Measurements from ENCODE around the gene ZNF804A. TPM values are rescaled to one million over a fixed set of nuclear protein-coding genes. Genes with fewer than 3 reads are reported as not detected.
A peak's percentile ranks its signal among the peaks of the same experiment; 100 is the strongest.

ZNF804A gene
- total and polyA plus RNA-seq, 5 experiments from 2014 or later = not detected

DNA sequence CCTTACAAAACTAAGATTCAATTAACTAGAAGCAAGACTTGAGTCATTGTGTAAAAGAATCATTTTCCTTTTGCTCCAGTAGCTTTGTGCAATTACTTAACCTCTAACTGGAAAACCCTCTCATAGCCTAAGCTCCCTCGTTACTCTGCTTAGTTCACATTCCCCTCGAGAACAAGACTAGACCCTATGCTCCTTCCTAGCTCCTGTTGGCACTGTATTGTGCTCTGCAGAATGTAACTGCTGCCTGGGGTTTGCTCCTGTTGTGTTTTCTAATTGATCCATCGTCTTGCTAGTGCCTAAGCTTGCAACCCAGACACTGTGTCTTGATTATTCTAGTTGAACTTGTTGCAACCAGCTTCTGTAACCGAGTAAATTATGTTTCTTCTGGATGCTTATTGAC is 347.0 kb downstream of the ZNF804A start:
- Mint-ChIP-seq H3K4me3 (no peak overlapping the region), H3K27ac (no peak overlapping the region), H3K4me1 (no peaks in the 10 kb centered on the region), H3K36me3 (no peaks in the 10 kb centered on the region), H3K9me3 (peaks cover 0 to 18% (median 6%) of the 10 kb centered on the region in 9 donors), H3K27me3 (no peaks in the 10 kb centered on the region)
- ATAC-seq (no peak), DNase-seq (no peak)
- POLR2A ChIA-PET = no interaction called here

GRCh38 chr2:184945824-184946223 is 347.5 kb downstream of the ZNF804A start:
- no peak for ATAC-seq
- peaks cover 0 to 18% (median 6%) of the 10 kb centered on the region in 9 donors for H3K9me3 Mint-ChIP-seq
- no peaks in the 10 kb centered on the region for H3K27me3 Mint-ChIP-seq

DNA sequence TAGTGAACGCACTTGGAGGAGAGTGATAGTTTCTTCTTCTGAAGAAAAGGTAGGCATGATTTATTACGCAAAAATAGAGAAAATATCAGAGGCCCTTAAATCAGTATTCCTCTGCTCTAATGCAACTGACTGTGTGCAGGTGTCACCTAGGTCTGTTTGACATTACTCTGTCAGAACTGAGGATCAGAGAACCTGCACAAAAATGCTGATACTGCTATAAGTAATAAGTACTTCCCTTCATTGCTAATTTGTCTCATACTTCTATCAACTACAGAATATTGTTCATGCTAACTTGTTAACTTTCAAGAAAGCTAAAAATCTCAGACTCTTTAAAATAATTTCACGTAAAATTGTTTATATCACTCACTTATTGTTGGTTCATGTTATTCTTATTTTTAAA is 358.5 kb downstream of the ZNF804A start:
- H3K4me3 Mint-ChIP-seq = no peak overlapping the region
- H3K27ac Mint-ChIP-seq = peak overlapping the region in 1 of 10 donors; percentile 11
- DNase-seq (no peak), ATAC-seq (no peak)
- no peaks in the 10 kb centered on the region for H3K36me3 Mint-ChIP-seq
- H3K9me3 Mint-ChIP-seq = peaks cover 0 to 11% (median 7%) of the 10 kb centered on the region in 9 donors
- no peaks in the 10 kb centered on the region for H3K4me1 Mint-ChIP-seq
- POLR2A ChIA-PET = no interaction called here
- H3K27me3 Mint-ChIP-seq = no peaks in the 10 kb centered on the region

More at GRCh38 chr2:184945824-184946223, 347.5 kb downstream of the ZNF804A start:
- H3K4me3 Mint-ChIP-seq = no peak overlapping the region
- no peaks in the 10 kb centered on the region for H3K36me3 Mint-ChIP-seq
- no peaks in the 10 kb centered on the region for H3K4me1 Mint-ChIP-seq
- DNase-seq = no peak
- POLR2A ChIA-PET = no interaction called here
- no peak overlapping the region for H3K27ac Mint-ChIP-seq

- Mint-ChIP-seq H3K9me3 (peaks cover 0 to 17% (median 3%) of the 10 kb centered on the region in 9 donors), H3K4me1 (no peaks in the 10 kb centered on the region), H3K27ac (no peak overlapping the region), H3K27me3 (no peaks in the 10 kb centered on the region), H3K4me3 (no peak overlapping the region), H3K36me3 (no peaks in the 10 kb centered on the region)
- ATAC-seq (no peak), DNase-seq (no peak)
- POLR2A ChIA-PET = no interaction called here
Observed at GRCh38 chr2:184971546-184972068, 373.3 kb downstream of the ZNF804A start.
